ENCODE data around the gene ABHD15.
A peak's percentile ranks its signal among the peaks of the same experiment; 100 is the strongest.
"Not testable (repeated sequence)": the region's sequence is repeated elsewhere in the genome, so short reads cannot be mapped to it uniquely, and the experiment has no call there.

Gene ABHD15

DNA sequence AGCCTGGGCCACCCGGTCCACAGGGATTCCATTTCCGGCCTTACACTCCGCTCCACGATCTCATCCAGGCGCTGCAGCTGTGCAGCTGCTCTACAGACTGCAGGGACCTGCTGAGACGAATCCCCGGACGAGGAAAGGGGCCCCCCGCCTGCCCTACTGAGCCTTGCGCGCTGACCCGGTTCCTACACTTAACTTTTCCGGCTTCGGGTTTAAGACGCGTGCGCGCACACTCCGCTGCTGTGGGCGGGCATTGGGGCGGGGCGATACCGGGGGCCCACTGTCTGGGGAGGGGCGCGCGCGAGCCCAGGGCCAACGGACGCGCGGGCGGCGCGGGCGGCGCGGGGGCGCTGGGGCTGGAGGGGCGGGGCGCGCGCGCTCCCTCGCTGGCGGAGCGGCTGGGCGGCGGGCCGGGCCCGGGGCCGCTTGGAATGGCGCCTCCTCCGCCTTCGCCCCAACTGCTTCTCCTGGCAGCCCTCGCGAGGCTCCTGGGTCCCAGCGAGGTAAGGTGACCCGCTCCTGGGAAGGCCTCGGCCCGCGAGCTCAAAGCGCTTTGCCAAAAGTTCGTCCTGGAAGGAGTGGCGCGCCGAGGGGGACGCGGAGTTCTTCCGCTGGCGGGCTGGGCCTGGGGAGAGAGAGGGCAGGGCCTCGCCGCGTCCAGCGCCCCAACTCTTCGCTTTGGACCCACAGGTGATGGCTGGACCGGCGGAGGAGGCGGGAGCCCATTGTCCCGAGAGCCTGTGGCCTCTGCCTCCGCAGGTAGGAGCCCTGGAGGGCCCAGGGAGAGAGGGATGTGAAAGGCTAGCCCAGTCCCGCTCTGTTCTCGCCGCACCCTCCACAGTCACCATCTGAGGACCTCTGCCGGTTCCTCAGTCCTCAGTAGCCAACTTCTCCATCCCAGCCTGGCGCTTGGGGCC is 1.8 kb upstream of the ABHD15 start, which contains the start of gene TP53I13:
Gene TP53I13, plus strand, starts transcription at position 371 of the 914 bp plus-strand sequence. Its CDS starts 58 bp downstream, at position 429.
- DNase-seq, result peak; percentile 80

GRCh38 chr17:29567554-29568330 is 905 bp upstream of the ABHD15 start:
- peak; percentile 72 for DNase-seq

DNA sequence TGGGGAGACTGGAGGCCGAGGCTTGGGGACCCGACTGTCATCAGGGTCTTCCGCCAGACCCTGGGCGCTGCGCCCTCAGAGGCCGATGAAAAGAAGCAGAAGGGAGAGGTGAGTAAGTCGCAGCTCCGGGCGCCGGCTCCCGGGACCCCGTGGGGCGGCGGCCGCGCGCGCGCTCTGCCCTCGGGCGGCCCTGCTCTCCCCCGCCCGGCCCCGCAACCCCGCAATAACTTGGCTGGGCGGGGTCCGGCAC is 392 bp upstream of the ABHD15 start:
- DNase-seq, result no peak

DNA sequence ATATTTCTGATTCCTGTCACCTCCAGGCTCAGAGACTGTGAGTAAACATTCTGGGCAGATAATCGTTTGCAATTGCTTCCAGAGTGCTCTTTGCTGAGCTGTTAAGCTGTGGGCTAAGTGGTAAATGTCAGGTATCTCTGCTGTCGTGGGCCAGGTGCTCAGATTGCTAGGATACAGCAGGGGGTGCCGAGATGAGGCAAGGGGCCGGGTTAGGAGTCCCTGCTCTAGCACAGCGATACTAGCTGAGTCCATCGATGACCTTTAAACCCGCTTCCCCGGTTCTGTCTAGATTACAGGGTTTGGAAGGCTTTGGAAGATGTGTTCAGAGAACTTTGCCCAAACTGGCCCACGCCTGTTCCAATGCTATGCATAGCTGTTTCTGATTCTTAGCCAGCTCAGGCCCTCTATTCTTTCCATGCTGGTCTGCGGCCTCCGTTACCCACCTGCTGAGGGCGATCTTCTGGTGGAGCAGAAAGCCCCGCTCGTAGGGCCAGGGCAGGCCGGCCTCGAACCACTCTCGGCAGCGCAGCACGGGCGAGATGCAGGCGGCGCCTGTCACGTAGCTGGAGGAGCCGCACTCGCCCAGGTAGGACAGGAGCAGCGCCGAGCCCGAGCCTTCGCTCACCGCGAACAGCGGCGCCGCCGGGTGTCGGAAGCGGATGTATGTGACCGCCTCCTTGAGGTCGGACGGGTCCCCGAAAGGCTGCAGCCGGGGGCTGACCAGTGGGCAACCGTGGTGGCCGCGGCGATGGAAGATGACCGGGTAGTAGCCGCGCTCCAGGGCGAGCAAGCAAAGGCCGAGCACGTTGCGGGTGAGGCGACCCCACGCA is 979 bp downstream of the ABHD15 start:
- peak; percentile 56 for DNase-seq

GRCh38 chr17:29563816-29564215 is 3.0 kb downstream of the ABHD15 start:
- DNase-seq, result no peak

GRCh38 chr17:29562615-29563014 is 4.2 kb downstream of the ABHD15 start:
- DNase-seq, result no peak

- DNase-seq, result no peak
Observed at GRCh38 chr17:29561554-29562517, 5.0 kb downstream of the ABHD15 start.

- no peak for DNase-seq
Observed at GRCh38 chr17:29560316-29560715, 6.5 kb downstream of the ABHD15 start.

DNA sequence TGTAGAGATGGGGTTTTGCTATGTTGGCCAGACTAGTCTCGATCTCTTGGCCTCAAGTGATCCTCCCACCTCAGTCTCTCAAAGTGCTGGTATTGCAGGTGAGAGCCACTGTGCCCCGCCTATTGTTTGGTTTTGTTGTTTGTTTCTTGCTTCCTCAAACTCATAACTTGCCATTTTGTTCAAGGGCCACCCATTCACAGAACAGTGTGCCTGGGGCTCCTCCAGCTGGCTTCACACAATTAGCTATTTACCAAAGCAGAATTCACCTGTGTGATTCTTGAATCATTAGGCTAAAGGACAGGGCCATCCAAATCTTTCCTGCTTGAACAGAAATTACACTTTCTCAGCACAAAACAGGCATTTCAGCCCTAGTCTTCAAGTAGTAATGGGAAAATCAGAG is 7.2 kb downstream of the ABHD15 start:
- DNase-seq, result no peak

DNA sequence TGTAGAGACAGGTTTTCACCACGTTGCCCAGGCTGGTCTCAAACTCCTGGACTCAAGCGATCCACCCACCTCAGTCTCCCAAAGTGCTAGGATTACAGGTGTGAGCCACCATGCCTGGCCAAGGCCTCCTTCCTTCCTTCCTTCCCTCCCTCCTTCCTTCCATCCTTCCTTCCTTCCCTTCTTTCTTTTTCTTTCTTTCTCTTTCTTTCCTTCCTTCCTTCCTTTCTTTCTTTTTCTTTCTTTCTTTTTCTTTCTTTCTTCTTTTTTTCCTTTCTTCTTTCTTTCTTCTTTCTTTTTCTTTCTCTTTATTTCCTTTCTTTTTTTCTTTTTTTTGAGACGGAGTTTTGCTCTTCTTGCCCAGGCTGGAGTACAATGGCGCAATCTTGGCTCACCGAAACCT is 8.7 kb downstream of the ABHD15 start:
- not testable (repeated sequence) for DNase-seq

DNA sequence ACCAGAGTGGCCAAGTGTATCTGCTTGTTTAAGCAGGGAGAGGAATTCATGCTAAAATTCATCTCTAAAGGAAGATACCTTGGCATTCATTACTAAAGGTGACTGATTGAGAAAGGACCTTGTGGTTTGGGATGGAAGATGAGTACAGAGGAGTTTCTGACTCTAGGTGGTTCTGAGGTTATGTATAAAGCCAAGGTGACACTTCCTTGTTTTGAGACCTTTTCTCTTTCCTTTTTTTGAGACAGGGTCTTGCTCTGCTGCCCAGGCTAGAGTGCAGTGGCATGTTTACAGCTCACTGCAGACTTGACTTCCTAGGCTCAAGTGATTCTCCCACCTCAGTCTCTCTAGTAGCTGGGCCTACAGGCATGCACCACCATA is 9.1 kb downstream of the ABHD15 start:
- no peak for DNase-seq

DNA sequence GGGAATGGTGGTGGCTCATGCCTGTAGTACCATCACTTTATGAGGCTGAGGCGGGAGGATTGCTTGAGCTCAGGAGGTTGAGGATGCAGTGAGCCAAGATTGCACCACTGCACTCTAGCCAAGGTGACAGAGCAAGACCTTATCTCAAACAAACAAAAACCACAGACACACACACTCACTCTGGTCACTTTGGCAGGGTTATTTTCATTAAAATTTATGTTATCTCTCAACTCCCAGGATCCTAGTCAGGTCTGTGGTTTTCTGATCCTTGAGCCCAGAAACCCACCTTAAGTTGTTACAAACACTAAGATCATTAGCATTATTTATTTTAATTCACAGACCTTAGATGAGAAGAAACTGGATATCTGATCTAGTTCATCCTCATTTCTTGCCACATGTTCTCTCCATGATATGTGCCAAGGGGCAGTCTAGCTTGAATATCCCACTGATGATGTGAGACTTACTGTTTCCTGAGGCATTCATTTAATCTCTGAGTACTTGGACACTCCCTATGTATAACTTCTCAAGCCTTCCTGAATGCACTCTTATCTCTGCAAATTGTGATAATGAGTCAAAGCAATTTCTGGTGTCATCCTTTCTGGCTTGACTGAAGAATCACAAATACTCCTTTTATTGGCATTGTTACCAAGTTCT is 9.6 kb downstream of the ABHD15 start:
- DNase-seq, result no peak

DNA sequence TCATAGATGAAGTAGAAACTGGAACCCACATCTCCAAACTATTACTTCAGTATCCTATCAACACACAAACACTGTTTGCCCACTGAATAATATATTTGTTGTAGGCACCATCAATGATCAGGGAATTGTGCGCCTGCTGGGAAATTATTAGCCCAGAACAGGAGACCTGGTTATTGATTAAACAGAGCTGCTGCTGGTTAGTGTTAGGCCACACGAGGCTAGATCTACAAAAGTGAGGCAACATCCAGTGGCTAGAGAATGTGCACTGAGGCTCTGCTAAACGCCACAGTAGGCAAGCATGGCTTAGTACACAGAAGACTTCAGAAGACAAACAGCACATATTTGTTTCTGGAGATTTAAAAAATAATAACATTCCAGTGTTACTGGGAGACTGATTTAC is 11.0 kb downstream of the ABHD15 start:
- DNase-seq, result no peak

DNA sequence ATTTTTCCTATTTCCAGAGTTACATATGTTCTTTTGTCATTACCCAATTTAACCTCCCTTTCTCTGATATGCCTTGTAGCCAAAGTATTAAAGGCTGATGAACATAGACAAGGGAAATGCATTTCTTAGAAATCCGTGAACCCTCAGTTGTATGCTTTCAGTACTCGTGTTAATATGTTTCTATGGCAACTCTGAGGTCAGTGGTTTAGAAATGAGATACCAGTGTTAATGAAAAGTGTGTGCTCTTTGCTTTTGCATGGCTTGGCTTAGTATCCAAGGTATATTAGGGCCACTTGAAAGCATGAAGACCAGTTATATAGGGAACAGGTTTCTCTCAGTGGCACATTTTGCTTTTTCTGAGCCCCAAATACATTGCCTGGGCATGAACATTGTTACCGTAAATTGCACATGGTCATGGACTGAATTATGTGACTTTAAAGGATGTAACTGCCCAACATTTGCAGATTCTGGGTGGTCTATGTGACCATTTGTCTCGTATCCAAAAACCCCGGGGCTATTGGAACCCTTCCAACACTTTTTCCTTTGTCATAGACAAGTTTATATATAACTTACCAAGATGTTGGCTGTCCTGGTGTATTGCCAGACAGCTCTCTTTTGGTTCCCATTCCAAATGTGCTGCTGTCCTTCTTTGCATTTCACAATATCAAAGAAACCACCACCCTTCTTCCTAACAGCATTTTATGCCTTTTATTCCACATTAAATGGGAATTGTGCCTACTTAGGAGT is 17.5 kb downstream of the ABHD15 start:
- no peak for DNase-seq

DNA sequence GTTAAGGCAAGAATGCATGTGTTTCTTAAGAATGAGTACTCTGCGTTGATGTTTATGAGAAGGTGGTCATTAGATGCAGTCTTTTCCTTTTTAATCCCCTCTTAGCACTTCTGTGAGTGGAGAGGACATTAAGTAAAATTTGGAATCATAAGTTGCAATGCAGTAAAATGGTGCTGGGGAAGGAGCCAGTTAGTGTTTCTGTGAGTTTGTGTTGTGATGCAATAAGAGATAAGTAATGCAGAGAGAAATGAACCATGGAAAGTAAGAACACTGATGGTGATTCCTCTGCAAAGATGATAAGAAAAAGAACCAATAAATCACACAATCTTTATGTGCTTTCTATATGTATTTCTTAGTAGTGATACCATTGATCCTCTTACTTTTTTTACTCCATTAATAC is 20.0 kb downstream of the ABHD15 start:
- no peak for DNase-seq

- DNase-seq, result no peak
Observed at GRCh38 chr17:29546085-29546484, 20.8 kb downstream of the ABHD15 start.

GRCh38 chr17:29544066-29544465 is 22.8 kb downstream of the ABHD15 start:
- DNase-seq, result no peak

- DNase-seq, result no peak
Observed at GRCh38 chr17:29533976-29534375, 32.9 kb downstream of the ABHD15 start.

GRCh38 chr17:29526322-29526721 is 40.5 kb downstream of the ABHD15 start:
- DNase-seq, result no peak

DNA sequence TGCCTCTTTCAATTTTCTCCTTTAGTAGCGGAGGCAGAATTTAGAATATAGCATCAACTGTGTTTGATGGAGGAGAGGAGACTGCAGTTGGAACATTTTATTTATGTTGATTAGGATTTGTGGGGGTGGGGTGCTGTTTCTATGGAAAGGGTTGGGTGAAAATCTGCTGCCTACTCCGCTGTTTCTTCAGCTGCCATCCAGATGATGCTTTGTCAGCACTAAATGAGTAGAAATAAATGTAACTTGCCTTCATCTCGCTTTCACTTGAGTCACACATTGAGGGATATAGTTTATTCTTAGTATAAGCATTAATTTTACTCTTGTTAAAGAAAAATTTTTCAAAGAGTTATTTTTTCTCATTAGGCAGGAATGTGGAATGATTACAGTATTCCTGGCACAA is 42.1 kb downstream of the ABHD15 start:
- no peak for DNase-seq

DNA sequence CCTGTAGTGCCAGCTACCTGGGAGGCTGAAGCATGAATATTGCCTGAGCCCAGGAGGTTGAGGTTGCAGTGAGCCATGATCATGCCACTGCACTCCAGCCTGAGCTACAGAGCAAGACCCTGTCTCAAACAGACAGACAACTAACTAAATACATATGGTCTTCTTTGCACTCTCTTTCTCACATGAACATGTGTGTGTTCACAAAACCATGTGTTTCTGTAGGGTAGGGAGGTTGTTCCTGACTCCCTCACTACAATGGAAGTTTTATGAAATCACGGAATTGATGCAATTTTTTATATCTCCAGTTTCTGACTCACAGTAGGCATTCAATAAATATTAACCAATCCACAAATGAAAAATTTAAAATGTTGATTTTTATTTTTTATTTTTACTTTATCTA is 48.5 kb downstream of the ABHD15 start:
- no peak for DNase-seq

Measured in central memory CD4-positive, alpha-beta T cell (primary cell).